ENCODE data around the gene CDH13.

The CDH13 gene

DNA sequence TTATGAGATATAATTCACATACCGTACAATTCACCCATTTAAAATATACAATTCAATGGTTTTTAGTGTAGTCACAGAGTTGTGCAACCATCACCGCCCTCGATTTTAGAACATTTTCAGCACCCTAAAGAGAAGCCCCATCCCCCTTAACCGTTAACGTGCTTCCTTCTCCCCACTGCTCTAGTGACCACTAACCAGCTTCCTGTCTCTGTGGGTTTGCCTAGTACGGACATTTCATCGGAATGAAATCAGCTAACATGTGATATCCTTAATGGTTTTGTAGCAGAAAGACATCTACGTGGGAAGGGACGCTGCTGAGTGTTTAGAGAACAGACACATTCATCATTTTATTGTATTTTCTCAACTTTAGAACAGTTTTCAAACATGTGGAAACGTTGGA, 1100.2 kb downstream of the CDH13 start:
- Histone ChIP-seq H3K27me3 (replicated peaks; ENCODE audit: control insufficient read depth, insufficient read depth, low read length) (no peaks in the 10 kb centered on the region; the same call in 1 of the 2 replicates), H3K4me3 (replicated peaks; ENCODE audit: low read depth, low read length) (no peak overlapping the region), H3K36me3 (ENCODE audit: control insufficient read depth, insufficient read depth, low read length) (no peaks in the 10 kb centered on the region)
- TF ChIP-seq, protein P1, sequence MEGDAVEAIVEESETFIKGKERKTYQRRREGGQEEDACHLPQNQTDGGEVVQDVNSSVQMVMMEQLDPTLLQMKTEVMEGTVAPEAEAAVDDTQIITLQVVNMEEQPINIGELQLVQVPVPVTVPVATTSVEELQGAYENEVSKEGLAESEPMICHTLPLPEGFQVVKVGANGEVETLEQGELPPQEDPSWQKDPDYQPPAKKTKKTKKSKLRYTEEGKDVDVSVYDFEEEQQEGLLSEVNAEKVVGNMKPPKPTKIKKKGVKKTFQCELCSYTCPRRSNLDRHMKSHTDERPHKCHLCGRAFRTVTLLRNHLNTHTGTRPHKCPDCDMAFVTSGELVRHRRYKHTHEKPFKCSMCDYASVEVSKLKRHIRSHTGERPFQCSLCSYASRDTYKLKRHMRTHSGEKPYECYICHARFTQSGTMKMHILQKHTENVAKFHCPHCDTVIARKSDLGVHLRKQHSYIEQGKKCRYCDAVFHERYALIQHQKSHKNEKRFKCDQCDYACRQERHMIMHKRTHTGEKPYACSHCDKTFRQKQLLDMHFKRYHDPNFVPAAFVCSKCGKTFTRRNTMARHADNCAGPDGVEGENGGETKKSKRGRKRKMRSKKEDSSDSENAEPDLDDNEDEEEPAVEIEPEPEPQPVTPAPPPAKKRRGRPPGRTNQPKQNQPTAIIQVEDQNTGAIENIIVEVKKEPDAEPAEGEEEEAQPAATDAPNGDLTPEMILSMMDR (IDR thresholded peaks at IDR 0.05; ENCODE audit: insufficient read depth, low read length, poor library complexity, severe bottlenecking), result no peak
- no peak for DNase-seq (ENCODE audit: extremely low read depth, insufficient read length)

DNA sequence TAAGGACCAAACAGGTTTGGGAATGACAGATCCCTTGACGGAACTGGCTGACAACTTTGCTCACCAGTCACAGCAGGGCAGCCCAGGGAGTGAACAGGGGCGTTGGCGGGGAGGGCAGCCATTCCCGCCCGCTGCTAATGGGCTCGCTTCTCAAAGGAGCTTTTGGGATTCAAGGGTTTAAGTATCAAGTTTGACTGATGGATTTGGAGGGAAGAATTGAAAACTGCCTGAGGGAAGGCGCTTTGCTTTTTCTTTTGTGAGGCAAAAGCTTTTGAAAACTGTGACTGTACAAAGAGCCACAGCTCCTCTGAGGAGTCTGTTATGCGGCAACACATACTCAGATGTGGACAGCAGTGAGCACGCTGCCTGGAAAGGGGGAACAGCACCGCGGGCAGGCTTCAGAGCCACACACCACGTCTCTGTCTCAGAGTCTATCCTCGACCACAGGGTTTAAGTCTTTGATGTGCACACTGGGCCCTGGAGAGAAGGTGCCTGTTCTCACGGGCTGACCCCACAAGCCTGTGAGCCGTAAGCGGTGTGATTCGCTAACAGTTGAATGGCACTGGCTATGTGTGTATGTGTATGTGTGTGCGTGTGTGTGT, 1101.1 kb downstream of the CDH13 start:
- Histone ChIP-seq H3K36me3 (ENCODE audit: control insufficient read depth, insufficient read depth, low read length) (no peaks in the 10 kb centered on the region), H3K27me3 (replicated peaks; ENCODE audit: control insufficient read depth, insufficient read depth, low read length) (no peaks in the 10 kb centered on the region; the same call in 1 of the 2 replicates), H3K4me3 (replicated peaks; ENCODE audit: low read depth, low read length) (no peak overlapping the region)
- DNase-seq (ENCODE audit: extremely low read depth, insufficient read length), result no peak
- TF ChIP-seq, protein P1 (IDR thresholded peaks at IDR 0.05; ENCODE audit: insufficient read depth, low read length, poor library complexity, severe bottlenecking), result no peak

DNA sequence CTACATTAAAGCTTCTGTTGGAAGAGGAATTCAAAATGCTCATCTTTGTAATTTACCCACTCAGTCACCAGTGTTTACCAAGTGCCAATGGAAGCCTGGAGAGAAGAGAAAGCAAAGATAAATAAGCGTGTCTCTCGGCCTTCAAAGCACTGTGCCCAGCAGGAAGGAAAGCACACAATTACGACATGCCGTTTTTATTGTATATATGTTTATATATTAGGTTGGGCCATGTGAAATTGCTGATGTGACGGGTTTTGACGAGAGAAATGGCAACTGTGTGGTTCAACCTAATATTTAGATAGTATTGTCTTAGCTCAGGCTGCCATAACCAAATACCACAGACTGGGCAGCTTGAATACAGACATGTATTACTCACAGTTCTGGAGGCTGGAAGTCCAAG, 1101.7 kb downstream of the CDH13 start:
- H3K27me3 ChIP-seq (replicated peaks; ENCODE audit: control insufficient read depth, insufficient read depth, low read length), result no peaks in the 10 kb centered on the region; the same call in 1 of the 2 replicates
- no peak for DNase-seq (ENCODE audit: extremely low read depth, insufficient read length)
- H3K4me3 ChIP-seq (replicated peaks; ENCODE audit: low read depth, low read length), result no peak overlapping the region
- TF ChIP-seq, protein P1 (IDR thresholded peaks at IDR 0.05; ENCODE audit: insufficient read depth, low read length, poor library complexity, severe bottlenecking), result no peak
- H3K36me3 ChIP-seq (ENCODE audit: control insufficient read depth, insufficient read depth, low read length), result no peaks in the 10 kb centered on the region

DNA sequence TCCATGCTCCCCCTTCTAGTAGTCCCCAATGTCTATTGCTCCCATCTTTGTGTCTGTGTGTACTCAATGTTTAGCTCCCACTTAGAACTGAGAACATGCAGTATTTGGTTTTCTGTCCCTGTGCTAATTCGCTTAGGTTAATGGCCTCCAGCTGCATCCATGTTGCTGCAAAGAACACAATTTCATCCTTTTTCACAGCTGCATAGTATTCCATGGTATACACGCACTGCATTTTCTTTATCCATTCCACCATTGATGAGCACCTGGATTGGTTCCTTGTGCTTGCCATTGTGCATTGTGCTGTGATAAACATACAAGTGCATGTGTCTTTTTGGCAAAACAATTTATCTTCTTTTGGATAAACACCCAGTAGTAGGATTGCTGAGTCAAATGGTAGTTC, 1104.0 kb downstream of the CDH13 start:
- TF ChIP-seq, protein P1 (IDR thresholded peaks at IDR 0.05; ENCODE audit: insufficient read depth, low read length, poor library complexity, severe bottlenecking), result no peak
- Histone ChIP-seq H3K27me3 (replicated peaks; ENCODE audit: control insufficient read depth, insufficient read depth, low read length) (no peaks in the 10 kb centered on the region), H3K36me3 (ENCODE audit: control insufficient read depth, insufficient read depth, low read length) (no peaks in the 10 kb centered on the region), H3K4me3 (replicated peaks; ENCODE audit: low read depth, low read length) (no peak overlapping the region)
- no peak for DNase-seq (ENCODE audit: extremely low read depth, insufficient read length)

DNA sequence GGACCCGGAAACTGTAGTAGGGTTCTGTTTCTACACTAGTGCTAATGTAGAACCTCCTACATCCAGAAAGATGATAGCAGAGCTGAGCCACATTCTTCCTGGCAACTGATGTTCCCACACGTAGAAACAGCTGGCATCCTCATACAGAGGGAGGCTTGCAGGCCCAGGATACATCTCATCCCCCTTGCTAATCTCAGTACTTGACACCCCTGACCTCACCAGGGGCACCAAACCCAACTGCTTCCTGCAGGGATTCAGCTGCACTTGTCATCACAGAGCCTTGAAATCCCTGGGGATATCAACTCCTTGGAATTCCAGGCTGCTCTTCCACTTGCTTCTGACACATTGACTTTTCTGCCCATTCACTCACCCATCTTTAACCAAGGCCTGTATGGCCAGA, 1105.8 kb downstream of the CDH13 start:
- Histone ChIP-seq H3K4me3 (replicated peaks; ENCODE audit: low read depth, low read length) (no peak overlapping the region), H3K27me3 (replicated peaks; ENCODE audit: control insufficient read depth, insufficient read depth, low read length) (no peaks in the 10 kb centered on the region), H3K36me3 (ENCODE audit: control insufficient read depth, insufficient read depth, low read length) (no peaks in the 10 kb centered on the region)
- no peak for DNase-seq (ENCODE audit: extremely low read depth, insufficient read length)
- TF ChIP-seq, protein P1 (IDR thresholded peaks at IDR 0.05; ENCODE audit: insufficient read depth, low read length, poor library complexity, severe bottlenecking), result no peak

DNA sequence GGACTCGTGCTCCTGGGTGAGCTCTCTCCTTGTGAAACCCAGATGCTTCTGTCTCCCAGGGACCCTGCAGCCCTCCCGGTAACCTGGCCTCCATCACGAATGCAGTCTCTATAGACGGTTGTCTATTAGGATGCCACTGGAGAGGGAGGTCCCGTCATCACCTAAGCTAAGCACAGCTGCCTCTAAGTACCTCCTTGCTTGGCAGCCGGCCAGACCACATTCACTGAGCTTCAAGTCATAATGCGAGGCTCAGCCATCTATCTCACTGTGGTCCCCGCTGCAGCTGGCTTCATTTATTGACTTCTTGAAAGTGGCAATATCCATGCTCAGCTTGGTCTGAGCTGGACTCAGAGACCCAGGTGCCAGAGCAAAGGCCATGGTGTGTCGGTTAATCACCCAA, 1106.5 kb downstream of the CDH13 start:
- TF ChIP-seq, protein P1 (IDR thresholded peaks at IDR 0.05; ENCODE audit: insufficient read depth, low read length, poor library complexity, severe bottlenecking), result no peak
- H3K27me3 ChIP-seq (replicated peaks; ENCODE audit: control insufficient read depth, insufficient read depth, low read length), result no peaks in the 10 kb centered on the region
- H3K36me3 ChIP-seq (ENCODE audit: control insufficient read depth, insufficient read depth, low read length), result no peaks in the 10 kb centered on the region
- no peak for DNase-seq (ENCODE audit: extremely low read depth, insufficient read length)
- H3K4me3 ChIP-seq (replicated peaks; ENCODE audit: low read depth, low read length), result no peak overlapping the region
